ENCODE results near the gene SNRPA1. TPM values are rescaled to one million over a fixed set of nuclear protein-coding genes. Genes with fewer than 3 reads are reported as not detected.

SNRPA1 gene
- total and polyA plus RNA-seq, 8 donors = 3.5 to 75.6 (median 59.0) TPM

DNA sequence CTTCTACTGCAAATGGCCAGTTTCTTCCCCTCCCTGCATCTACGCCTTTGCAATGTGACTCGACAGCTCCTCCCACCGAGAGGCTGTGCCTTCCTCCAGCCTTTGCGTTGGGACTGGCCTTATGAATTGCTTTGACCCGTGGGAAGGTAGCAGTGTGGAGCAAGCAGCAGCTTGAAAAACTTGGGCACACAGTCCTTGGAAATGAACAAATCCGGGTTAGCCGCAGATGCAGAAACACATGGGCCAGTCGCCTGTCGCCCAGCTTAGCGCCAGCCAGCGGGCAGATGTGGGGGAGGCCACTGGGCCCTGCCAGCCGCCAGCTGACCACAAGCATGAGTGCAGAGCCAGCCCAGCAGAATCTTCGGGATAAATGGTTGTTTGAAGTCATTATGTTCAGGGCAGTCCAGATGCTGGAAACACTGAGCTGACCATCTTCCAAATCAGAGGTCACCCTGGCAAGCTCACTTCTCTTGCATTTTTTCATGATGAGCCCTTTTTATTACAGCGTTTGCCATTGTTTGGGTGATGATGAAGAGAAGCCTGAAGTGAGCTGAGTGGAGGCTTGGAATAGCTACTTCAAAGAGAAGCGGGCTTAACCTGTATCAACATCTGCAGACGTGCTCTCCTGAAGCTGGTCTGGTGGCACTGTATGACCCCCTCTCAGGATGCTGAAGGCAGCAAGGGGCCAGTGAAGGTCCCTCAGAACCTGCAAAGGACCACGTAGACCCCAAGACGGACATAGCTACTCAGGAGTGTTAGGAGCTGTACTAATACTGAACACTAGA, 27.5 kb downstream of the SNRPA1 start:
- H3K4me3 ChIP-seq = no peak overlapping the region
- peaks cover 4 to 13% (median 6%) of the 10 kb centered on the region in 4 donors for H3K4me1 ChIP-seq
- TF ChIP-seq EP300 (IDR thresholded peaks at IDR 0.05) = no peak
- peak in 1 of 3 donors; percentile 68 for TF ChIP-seq POLR2AphosphoS5 (IDR thresholded peaks at IDR 0.05)
- H3K27me3 ChIP-seq = no peaks in the 10 kb centered on the region
- 56 to 64% (median 59%) methylated on average over 17 to 18 of the region's 18 CpGs for WGBS, 5 donors
- H3K36me3 ChIP-seq = peaks cover 23 to 38% (median 38%) of the 10 kb centered on the region in 4 donors
- H3K27ac ChIP-seq = peak overlapping the region in 4 of 5 donors; percentile 43 to 68 (median 64)
- DNase-seq = peak in 1 of 2 donors; percentile 44
- H3K9me3 ChIP-seq = no peaks in the 10 kb centered on the region
- intact Hi-C loops (cut with DNase I; ENCODE audit: low total_unique reads) = no loop called here

DNA sequence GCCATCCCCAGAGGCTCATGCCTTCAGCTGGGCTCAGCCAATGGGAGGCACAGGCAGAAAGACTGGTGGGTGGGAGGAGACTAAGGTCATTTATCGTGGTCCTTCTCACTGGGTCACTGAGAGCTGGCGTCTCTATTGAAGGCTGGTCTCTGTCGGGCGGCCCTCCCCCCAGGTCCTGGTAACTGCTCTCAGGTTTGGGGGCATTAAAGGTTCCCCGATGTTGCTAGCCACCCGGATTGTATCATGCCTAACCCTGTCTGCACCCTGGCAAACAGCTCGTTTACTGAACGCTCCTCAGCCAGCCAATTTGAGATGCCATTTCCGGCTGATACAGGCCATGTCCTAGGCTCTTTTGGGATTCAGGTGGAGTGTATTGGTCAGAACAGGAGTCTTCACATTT, 28.3 kb downstream of the SNRPA1 start:
- WGBS, 5 donors = 49 to 71% (median 66%) methylated on average over 9 of the region's 9 CpGs
- no peaks in the 10 kb centered on the region for H3K27me3 ChIP-seq
- TF ChIP-seq POLR2A (IDR thresholded peaks at IDR 0.05) (no peak), EP300 (IDR thresholded peaks at IDR 0.05) (no peak), POLR2AphosphoS5 (IDR thresholded peaks at IDR 0.05) (no peak)
- TF ChIP-seq, protein P1, sequence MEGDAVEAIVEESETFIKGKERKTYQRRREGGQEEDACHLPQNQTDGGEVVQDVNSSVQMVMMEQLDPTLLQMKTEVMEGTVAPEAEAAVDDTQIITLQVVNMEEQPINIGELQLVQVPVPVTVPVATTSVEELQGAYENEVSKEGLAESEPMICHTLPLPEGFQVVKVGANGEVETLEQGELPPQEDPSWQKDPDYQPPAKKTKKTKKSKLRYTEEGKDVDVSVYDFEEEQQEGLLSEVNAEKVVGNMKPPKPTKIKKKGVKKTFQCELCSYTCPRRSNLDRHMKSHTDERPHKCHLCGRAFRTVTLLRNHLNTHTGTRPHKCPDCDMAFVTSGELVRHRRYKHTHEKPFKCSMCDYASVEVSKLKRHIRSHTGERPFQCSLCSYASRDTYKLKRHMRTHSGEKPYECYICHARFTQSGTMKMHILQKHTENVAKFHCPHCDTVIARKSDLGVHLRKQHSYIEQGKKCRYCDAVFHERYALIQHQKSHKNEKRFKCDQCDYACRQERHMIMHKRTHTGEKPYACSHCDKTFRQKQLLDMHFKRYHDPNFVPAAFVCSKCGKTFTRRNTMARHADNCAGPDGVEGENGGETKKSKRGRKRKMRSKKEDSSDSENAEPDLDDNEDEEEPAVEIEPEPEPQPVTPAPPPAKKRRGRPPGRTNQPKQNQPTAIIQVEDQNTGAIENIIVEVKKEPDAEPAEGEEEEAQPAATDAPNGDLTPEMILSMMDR (IDR thresholded peaks at IDR 0.05) = no peak
- no peak for DNase-seq
- H3K9me3 ChIP-seq = no peaks in the 10 kb centered on the region
- intact Hi-C loops (cut with DNase I; ENCODE audit: low total_unique reads) = no loop called here
- no peak overlapping the region for H3K4me3 ChIP-seq
- H3K36me3 ChIP-seq = peaks cover 15 to 31% (median 30%) of the 10 kb centered on the region in 4 donors
- peak overlapping the region; percentile 9 to 68 (median 62) for H3K27ac ChIP-seq
- H3K4me1 ChIP-seq = peaks cover 4 to 13% (median 6%) of the 10 kb centered on the region in 4 donors

DNA sequence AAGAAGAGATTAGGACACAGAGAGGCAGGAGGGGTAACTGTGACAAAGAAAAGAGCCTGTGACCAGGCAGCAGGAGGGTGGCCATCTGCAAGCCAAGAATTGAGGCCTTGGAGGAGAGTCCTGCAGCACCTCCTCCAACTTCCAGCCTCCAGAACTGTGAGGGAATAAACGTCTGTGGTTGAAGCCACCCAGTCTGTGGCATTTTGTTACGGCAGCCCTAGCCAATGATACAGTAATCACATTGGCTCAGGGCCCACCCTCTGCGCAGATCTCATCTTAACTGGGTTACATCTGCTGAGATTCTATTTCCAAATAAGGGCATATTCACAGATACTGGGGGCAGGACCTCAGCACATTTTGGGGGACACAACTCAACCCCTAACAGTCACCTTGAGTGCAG, 29.0 kb downstream of the SNRPA1 start:
- peak in 1 of 2 donors; percentile 35 for DNase-seq
- peak overlapping the region in 4 of 5 donors; percentile 6 to 68 (median 64) for H3K27ac ChIP-seq
- intact Hi-C loops (cut with DNase I; ENCODE audit: low total_unique reads) = no loop called here
- H3K36me3 ChIP-seq = peaks cover 8 to 23% (median 23%) of the 10 kb centered on the region in 4 donors
- H3K4me1 ChIP-seq = peaks cover 4 to 13% (median 6%) of the 10 kb centered on the region in 4 donors
- peak in 1 of 3 donors; percentile 19 for TF ChIP-seq POLR2AphosphoS5 (IDR thresholded peaks at IDR 0.05)
- TF ChIP-seq, protein P1 (IDR thresholded peaks at IDR 0.05) = no peak
- H3K4me3 ChIP-seq = no peak overlapping the region
- H3K9me3 ChIP-seq = no peaks in the 10 kb centered on the region
- H3K27me3 ChIP-seq = no peaks in the 10 kb centered on the region
- WGBS, 5 donors = 35 to 60% (median 42%) methylated on average over 3 of the region's 3 CpGs

DNA sequence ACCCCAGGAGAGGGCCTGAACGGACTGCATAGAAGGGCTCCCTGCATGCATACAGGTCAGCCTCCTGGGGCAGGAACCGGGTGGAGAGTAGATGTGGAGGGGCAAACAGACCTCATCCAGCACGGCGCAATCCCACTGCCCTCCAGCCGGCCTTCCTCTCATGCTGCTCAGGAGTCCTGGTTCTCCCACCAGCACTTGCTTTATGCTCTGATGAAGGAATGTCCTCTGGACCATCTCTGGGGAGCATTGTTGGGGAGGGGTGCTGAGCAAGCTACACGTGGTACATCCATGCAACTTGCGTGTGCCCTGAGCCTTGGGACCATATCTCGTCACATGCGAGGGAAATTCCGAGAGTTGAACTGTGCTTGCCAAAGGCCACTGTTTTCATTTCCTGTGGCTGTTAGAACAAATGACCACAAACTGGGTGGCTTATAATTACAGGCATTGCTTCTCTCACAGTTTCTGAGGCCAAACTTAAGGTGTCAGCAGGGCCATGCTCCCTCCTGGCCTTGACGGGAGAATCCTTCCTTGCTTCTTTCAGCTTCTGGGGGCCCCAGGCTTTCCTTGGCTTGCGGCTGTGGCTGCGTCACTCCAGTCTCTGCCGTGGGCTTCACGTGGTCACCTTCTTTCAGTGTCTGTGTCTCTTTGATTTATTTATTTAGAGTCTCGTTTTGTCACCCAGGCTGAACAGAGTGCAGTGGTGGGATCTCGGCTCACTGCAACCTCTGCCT, 30.0 kb downstream of the SNRPA1 start:
- DNase-seq = peak in 1 of 2 donors; percentile 50
- no peak for TF ChIP-seq EP300 (IDR thresholded peaks at IDR 0.05)
- no peak for TF ChIP-seq POLR2A (IDR thresholded peaks at IDR 0.05)
- TF ChIP-seq, protein P1 (IDR thresholded peaks at IDR 0.05) = no peak
- no peak for TF ChIP-seq POLR2AphosphoS5 (IDR thresholded peaks at IDR 0.05)
- intact Hi-C loops (cut with DNase I; ENCODE audit: low total_unique reads) = loop anchor here (5.0 kb wide), 1 partner anchor 253 kb away; no protein-coding TSS in a partner anchor
- H3K4me3 ChIP-seq = no peak overlapping the region
- WGBS, 5 donors = 72 to 84% (median 77%) methylated on average over 17 of the region's 17 CpGs
- H3K4me1 ChIP-seq = peaks cover 4 to 13% (median 6%) of the 10 kb centered on the region in 4 donors
- no peaks in the 10 kb centered on the region for H3K9me3 ChIP-seq
- H3K36me3 ChIP-seq = peaks cover 0 to 14% (median 13%) of the 10 kb centered on the region in 4 donors
- peak overlapping the region in 2 of 5 donors; percentile 34 to 67 for H3K27ac ChIP-seq
- no peaks in the 10 kb centered on the region for H3K27me3 ChIP-seq

All from stomach (tissue), 9 donors.